HepG2 (cell line): ENCODE data around the gene EFCAB11. TPM values are rescaled to one million over a fixed set of nuclear protein-coding genes. Genes with fewer than 3 reads are reported as not detected.

Source experiments
- CEBPG ChIP-seq: IDR thresholded peaks from 2 replicates; pipeline ENCODE4 v1.6.1; 2016
- TGIF2 ChIP-seq: IDR thresholded peaks from 2 replicates; pipeline ENCODE4 v1.6.1; 2016; ENCODE audit warnings: control low read depth, missing compliant biosample characterization
- YY1 ChIP-seq: IDR thresholded peaks from 2 replicates; pipeline ENCODE4 v1.6.1; 2011; ENCODE audit warnings: low read length, low read depth, moderate library complexity, mild to moderate bottlenecking; ENCODE audit not compliant: insufficient read depth, insufficient replicate concordance
- ZFP82 ChIP-seq: sonication (generic); formaldehyde crosslinking; IDR thresholded peaks from 2 replicates; pipeline ENCODE4 v1.5.1; 2020; ENCODE audit warnings: mild to moderate bottlenecking, missing genetic modification reagents, borderline replicate concordance
- ZMYM2 ChIP-seq: sonication (generic); formaldehyde crosslinking; IDR thresholded peaks from 2 replicates; pipeline ENCODE4 v1.8.0; 2022; ENCODE audit warnings: mild to moderate bottlenecking, missing genetic modification reagents
- ZNF30 ChIP-seq: sonication (generic); formaldehyde crosslinking; IDR thresholded peaks from 2 replicates; pipeline ENCODE4 v1.5.0; 2020; ENCODE audit warnings: mild to moderate bottlenecking, missing genetic modification reagents
- polyA plus RNA-seq, 8 experiments: library from polyadenylated mRNA; depleted of rRNA in 3 of 8; stranded (reverse) in 7 of 8; unstranded in 1 of 8; fragments of >200 nt; fragmentation: Illumina TruSeq in 4 of 8; extraction: Trizol in 4 of 8; gene quantifications; 2 replicates each; pipeline versions ENCODE4 v1.2.1 to v1.2.3, GENCODE V29; 2011 to 2016; ENCODE audit warnings: low read depth in 4 of 8, missing spikeins in 1 of 8, mixed read lengths in 1 of 8; ENCODE audit not compliant: insufficient read depth in 1 of 8
- total RNA-seq, 5 experiments: library from RNA; depleted of rRNA; stranded (reverse); fragments of >200 nt; fragmentation: Illumina TruSeq; extraction: Trizol; gene quantifications; 2 replicates each; pipeline ENCODE4 v1.2.3, GENCODE V29; 2016; ENCODE audit warnings: low read depth in 1 of 5
- TF ChIP-seq, protein P1 (sequence below), 2 experiments: sonication (generic) in 1 of 2; formaldehyde crosslinking in 1 of 2; IDR thresholded peaks; 2 replicates each; pipeline versions ENCODE4 v1.4.0 to v1.6.1; 2016 to 2020; ENCODE audit warnings: borderline replicate concordance in 1 of 2, low read depth in 1 of 2, mild to moderate bottlenecking in 1 of 2, missing genetic modification reagents in 1 of 2
- TF ChIP-seq, protein P2 (sequence below): IDR thresholded peaks from 2 replicates; pipeline ENCODE4 v1.6.1; 2016; ENCODE audit warnings: missing genetic modification reagents, missing compliant biosample characterization

Gene EFCAB11
- total and polyA plus RNA-seq, 2 of the 13 experiments (the other 11 are each of a cell fraction or from before 2014, with no cell fraction given), result 8.2 to 31.5 TPM

DNA sequence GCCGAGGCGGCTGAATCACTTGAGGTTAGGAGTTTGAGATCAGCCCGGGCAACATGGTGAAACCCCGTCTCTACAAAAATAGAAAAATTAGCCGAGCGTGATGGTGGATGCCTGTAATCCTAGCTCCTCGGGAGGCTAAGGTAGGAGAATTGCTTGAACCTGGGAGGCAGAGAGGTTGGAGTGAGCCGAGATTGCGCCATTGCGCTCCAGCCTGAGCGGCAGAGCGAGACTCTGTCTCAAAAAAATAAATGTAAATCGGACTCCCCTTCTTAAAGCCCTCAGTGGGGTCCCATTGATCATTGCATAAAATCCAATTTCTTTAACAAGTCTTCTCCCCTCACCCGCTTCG, 2.1 kb upstream of the EFCAB11 start (continued):
- TF ChIP-seq, protein P1, sequence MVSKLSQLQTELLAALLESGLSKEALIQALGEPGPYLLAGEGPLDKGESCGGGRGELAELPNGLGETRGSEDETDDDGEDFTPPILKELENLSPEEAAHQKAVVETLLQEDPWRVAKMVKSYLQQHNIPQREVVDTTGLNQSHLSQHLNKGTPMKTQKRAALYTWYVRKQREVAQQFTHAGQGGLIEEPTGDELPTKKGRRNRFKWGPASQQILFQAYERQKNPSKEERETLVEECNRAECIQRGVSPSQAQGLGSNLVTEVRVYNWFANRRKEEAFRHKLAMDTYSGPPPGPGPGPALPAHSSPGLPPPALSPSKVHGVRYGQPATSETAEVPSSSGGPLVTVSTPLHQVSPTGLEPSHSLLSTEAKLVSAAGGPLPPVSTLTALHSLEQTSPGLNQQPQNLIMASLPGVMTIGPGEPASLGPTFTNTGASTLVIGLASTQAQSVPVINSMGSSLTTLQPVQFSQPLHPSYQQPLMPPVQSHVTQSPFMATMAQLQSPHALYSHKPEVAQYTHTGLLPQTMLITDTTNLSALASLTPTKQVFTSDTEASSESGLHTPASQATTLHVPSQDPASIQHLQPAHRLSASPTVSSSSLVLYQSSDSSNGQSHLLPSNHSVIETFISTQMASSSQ (IDR thresholded peaks at IDR 0.05; ENCODE audit: low read depth), result no peak
- TF ChIP-seq, protein P1 (CRISPR knock-in tag; IDR thresholded peaks at IDR 0.05; ENCODE audit: borderline replicate concordance), result no peak
- TF ChIP-seq, protein P2, sequence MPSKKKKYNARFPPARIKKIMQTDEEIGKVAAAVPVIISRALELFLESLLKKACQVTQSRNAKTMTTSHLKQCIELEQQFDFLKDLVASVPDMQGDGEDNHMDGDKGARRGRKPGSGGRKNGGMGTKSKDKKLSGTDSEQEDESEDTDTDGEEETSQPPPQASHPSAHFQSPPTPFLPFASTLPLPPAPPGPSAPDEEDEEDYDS, result no peak
- TF ChIP-seq TGIF2 (no peak), ZNF30 (CRISPR knock-in tag) (no peak), YY1 (peak; percentile 9), CEBPG (peak; percentile 64), ZMYM2 (CRISPR knock-in tag) (no peak), ZFP82 (0 out of 2 replicates have a peak, but pooled peaks have one; percentile 6)
